Measurements from ENCODE around the gene ALKBH3.

Gene ALKBH3

GRCh38 chr11:43943372-43943930 lies 62.8 kb downstream of the ALKBH3 start:
- no peak for DNase-seq

GRCh38 chr11:43943931-43944751 lies 63.5 kb downstream of the ALKBH3 start:
- DNase-seq = peak; percentile 42

GRCh38 chr11:43944761-43945311 lies 64.2 kb downstream of the ALKBH3 start:
- peak; percentile 25 for DNase-seq

GRCh38 chr11:43947003-43947500 lies 66.4 kb downstream of the ALKBH3 start:
- DNase-seq = no peak

DNA sequence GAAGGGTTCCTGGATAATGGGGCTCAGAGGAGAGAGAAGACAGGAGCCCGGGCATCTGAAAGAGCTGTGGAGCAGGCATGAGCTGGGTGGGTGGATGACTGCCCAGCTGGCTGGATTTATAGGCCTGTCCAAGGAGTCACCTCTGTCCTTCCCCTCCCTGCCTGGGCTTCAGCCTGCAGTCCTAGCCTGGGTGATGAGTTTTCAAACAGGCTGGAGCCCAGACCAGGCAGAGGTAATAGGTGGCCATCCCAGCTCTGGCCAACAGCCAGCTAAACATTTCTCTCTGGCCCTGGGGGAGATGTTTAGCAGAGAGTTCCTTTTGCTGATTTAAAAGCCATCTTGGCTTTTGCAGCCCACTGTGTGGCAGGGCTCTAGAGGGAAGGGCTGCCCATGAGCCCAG lies 67.2 kb downstream of the ALKBH3 start:
- no peak for DNase-seq

DNA sequence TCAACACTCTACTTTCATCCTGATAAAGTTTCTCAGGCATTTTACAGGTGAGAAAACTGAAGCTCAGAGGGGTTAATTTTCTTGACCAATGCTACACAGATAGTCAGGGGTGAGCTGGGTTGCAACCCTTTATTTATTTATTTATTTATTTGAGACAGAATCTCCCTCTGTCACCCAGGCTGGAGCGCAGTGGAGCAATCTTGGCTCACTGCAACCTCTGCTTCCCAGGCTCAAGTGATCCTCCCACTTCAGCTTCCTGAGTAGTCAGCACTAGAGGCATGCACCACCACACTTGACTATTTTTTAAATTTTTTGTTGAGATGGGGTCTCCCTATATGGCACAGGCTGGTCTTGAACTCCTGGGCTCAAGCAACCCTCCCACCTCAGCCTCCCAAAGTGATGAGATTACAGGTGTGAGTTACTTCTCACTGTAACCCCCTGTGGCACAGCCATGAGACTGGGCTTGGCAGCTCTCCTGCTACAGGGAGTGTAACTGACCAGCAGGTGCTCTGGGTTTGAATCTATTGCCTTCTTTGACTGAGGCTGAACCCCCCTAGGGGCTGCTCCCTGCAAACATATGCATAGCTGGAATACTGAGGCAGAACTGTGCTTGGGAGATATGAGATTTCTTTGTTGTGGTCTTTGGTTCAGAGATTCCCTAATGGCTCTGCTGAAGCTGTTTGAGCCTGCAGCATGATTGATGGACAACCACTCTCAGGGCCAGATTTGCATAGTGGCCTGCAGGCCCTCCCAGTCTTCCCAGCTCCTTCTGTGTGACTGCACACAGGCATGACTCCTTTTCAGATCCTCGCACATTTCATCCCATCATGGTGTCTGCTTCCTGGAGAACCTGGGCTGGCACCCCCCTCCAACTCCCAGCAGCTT lies 68.0 kb downstream of the ALKBH3 start:
- no peak for DNase-seq

GRCh38 chr11:43950311-43950855 lies 69.8 kb downstream of the ALKBH3 start:
- no peak for DNase-seq

GRCh38 chr11:43951231-43951630 lies 70.6 kb downstream of the ALKBH3 start:
- no peak for DNase-seq

- no peak for DNase-seq
These were observed 71.4 kb downstream of the ALKBH3 start for GRCh38 chr11:43952020-43952400.

DNA sequence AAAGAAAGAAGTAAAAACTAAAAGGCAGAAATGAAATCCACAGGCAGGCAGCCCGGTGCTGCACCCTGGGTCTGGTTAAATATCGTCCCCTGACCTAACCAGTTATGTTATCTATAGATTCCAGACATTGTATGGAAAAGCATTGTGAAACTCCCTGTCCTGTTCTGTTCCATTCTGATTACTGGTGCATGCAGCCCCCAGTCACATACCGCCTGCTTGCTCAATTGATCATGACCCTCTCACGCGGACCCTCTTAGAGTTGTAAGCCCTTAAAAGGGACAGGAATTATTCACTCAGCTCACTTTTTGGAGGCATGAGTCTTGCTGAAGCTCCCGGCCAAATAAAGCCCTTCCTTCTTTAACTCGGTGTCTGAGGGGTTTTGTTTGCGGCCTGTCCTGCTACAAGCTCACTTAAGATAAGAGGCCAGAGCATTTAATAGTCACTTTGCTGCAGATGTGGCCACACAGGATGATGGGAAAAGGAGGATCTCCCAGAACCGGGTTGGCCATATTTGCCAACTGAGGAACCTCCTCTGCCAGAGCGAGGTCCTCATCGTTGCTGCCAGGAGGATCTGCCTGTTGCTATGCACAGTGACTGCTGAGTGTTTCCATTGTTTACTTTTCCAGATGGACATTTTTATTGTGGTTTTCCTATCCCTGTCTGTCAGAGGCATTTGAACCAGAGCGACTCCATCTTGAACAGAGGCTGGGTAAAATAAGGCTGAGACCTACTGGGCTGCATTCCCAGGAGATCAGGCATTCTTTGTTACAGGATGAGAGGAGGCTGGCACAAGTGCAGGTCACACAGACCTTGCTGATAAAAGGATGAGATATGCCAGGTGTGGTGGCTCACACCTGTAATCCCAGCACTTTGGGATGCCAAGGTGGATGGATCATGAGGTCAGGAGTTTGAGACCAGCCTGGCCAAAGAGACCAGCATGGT lies 72.0 kb downstream of the ALKBH3 start:
- DNase-seq = no peak

DNA sequence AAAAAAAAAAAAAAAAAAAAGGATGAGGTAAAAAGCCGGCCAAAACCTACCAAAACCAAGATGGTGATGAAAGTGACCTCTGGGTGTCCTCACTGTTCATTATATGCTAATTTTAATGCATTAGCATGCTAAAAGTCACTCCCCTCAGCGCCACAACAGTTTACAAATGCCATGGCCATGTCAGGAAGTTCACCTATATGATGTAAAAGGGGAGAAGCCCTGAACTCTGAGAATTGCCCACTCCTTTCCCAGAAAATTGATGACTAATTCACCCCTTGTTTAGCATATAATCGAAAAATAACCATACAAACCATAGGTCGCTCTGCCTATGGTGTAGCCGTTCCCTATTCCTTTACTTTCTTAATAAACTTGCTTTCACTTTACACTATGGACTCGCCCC lies 72.9 kb downstream of the ALKBH3 start:
- DNase-seq = no peak

DNA sequence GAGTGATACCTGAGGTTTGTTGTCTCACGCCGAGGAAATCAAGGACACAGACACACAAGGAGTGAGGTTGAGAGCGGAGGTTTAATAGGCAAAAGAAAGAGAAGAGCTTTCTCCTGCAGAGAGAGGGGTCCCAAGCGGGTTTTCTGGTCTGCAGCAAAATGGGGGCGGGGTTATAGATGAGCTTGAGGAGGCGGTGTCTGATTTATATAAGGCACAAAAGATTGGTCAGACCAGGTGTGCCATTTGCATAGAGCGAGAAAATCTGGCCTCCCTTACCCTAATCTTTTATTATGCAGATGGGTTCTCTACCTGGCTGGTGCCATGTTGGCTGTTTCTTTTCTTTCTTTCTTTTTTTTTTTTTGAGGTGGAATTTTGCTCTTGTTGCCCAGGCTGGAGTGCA lies 73.6 kb downstream of the ALKBH3 start:
- DNase-seq = no peak

DNA sequence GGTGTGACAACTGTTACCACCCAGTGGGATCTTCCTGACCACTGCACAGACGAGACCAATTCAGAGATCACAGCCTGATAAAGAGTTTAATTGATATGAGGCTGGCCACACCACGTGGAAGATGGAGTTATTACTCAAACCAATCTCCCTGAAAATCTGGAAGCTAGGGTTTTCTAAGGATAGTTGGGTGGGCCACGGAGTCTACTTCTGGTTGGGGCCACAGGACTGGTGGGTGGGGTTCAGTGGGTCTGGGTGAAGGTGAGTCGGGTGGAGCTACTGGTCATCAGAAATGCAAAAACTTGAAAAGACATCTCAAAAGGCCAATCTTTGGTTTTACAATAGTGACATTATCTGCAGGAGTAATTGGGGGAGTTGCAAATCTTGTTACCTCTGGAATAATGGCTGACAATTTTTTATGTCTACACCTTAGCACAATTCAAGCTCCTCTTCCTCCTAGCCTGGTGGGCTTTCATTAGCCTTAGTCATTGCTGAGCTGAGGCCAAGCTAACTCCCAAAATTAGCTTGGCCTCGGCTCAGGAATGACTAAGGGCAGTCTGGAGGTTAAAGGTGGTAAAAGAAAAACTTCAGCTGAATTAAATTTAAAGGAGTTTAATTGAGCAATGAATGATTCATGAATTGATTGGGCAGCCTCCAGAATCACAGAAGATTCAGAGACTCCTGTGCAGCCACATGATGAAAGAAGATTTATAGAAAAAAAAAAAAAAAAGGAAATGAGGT lies 74.9 kb downstream of the ALKBH3 start:
- DNase-seq = no peak

- no peak for DNase-seq
These were observed 76.9 kb downstream of the ALKBH3 start for GRCh38 chr11:43957571-43957970.

- DNase-seq = no peak
These were observed 78.8 kb downstream of the ALKBH3 start for GRCh38 chr11:43959321-43959995.

DNA sequence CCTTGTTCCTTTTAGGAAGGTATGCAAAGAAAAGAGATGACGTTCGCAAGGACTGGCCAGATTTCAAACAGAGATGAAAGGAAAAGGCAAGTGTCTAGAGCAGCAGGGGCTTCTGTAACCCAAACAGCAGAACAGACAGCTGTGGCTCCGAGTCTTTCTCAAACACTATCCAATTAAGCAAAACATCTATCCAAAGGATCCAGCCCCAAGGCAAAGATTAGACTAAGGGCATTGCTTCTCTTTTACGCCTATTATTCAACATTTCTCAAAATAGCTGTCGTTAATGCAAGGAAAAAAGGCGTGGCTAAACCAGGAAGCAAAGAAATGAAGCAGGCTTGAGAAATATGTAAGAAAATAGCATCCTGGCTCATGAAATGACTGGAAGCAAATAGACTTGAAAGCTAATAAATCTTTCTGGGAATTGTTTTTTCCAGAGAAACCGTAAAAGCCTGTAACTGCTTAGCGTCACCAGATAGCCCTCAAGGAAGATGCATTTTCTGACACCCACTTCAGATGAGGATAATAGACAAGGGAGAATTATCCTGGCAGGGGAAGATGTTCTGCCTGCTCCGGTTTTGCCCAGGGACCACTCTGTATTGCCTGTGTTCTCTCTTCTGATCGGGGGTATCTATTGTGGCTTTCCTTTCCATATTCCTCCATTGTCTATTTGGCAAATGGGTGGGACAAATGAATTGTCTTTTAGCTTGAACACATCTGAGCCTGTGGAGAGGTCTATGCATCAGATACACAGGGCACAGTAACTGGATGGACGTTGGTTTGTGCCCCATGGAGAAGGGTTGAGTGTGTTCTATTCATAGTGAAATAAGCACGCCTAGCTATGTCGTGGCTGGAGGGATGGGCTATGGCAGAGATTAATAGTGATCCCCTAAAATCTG lies 82.0 kb downstream of the ALKBH3 start:
- DNase-seq = no peak

DNA sequence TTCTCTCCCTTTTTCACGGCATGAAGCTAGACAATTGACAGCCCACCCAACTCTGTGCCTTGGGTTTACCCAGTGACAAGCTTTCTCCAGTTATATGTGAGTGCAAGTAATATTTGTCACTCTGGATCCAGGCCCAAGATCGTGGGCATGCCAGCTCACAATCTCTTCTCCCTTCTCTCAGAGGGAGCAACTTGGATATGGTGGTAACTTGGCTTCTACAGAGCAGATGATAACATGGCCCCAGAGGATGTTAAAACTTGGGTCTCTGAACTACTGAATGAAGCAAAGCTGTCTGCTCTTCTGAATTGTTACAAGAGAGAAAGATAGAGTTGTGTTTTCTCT lies 82.6 kb downstream of the ALKBH3 start:
- DNase-seq = no peak

DNA sequence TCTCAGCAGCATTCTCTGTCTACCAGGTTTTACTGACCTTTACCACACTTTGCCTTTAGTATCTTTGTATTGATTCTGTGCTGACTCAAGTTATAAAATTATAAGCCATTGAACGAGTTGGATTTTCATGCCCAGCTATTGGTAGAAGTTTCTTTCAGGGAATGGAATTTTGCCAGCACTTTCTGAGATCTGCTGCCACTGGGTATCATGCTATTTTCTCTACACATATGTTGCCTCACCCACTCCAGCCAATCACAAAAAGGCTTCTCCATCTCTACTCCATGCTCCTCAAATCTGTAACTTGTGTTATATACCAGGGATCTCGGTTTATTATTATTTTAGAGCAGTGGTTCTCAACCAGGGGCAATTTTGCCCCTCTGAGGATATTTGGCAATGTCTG lies 87.0 kb downstream of the ALKBH3 start:
- no peak for DNase-seq

DNA sequence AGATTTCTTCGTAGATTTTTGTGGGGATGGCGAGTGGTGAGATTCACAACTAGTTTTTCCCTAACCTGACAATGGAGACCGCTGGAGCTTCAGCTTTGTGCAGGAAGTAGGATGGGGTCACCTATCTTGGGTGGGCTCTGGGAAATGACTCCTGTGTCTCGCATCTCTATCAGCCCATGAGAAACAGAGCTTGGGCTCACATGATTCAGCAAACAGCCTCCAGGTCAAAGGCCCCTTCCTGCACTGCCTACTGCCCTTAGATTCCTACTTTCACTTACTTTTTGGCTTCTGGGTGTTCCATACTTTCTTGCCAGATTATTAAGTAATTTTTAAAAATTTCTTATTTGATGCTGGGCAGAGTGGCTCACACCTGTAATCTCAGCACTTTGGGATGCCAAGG lies 88.1 kb downstream of the ALKBH3 start:
- DNase-seq = no peak

GRCh38 chr11:43969543-43969942 lies 88.9 kb downstream of the ALKBH3 start:
- peak; percentile 10 for DNase-seq
